Eye (tissue), 1 donor: ENCODE measurements around the gene ADAMTS7.
A peak's percentile ranks its signal among the peaks of the same experiment; 100 is the strongest.

Experiments used
- DNase-seq: peaks from one replicate; pipeline ENCODE4 v3.0.0-alpha.2; 2015

ADAMTS7 gene

GRCh38 chr15:78714890-78715289 is 96.4 kb downstream of the ADAMTS7 start:
- no peak for DNase-seq

- DNase-seq: no peak
Observed at GRCh38 chr15:78712797-78713515, 98.3 kb downstream of the ADAMTS7 start.

DNA sequence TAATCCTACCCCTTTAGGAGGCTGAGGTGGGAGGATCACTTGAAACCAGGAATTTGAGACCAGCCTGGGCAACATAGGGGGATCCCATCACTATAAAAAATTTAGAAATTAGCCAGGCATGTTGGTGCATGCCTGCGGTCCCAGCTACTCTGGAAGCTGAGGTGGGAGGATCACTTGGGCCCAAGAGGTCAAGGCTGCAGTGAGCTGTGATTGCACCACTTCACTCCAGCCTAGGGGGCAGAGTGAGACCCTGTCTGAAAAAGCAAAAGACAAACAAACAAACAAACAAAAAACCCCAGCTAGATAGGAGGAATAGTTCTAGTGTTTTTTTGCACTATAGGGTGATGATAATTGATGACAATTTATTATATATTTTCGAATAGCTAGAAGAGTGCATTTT is 99.6 kb downstream of the ADAMTS7 start:
- DNase-seq: no peak

DNA sequence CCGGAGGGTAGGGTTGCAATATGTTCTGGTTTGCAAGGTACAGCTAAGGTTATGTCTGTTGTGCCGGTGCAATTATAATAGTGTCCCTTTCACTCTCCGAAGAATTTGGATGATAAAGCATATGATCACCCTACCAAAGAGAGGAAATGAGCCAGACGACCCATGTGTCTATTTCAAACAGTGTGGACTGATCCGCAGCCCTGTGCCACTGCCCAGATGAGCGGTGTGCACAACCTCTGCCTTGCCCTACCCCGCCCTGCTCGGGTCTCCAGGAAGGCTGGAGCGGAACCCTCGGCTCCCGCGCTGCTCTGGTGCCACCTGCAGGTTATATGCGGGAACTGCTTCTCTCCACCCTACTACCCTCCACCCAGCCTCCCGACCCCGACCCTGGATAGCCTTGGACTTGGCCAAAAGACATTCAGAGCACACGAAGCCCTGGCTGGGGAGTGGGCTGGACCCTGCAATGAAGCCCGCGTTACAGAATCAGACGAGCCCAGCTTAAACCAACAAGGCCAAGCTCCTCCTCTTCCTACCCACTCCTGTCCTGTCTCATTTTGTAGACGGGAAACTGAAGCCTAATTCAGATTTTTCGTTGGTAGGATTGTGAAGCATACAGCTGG is 101.9 kb downstream of the ADAMTS7 start:
- DNase-seq: peak; percentile 91
